Activated naive CD4-positive, alpha-beta T cell treated with anti-CD3 and anti-CD28 coated beads, Interleukin-2, amount 10 ng/mL, durations not matched to agents 7 days and 5 days (primary cell): Measurements from ENCODE around the gene MAML3.

Source experiments
- CTCF ChIA-PET: fragments of 350-600 bp; sonication (Branson Sonifier 250); formaldehyde crosslinking; loops from one replicate; lab custom pipeline; 2021; ENCODE audit warnings: antibody characterized with exemption; lab: Charles Lee
- DNase-seq: peaks from one replicate; pipeline ENCODE4 v3.0.0-alpha.2; 2020
- H3K27ac Mint-ChIP-seq: one replicate; pipeline ENCODE4 v1.8.0; 2021; ENCODE audit warnings: mild to moderate bottlenecking, moderate library complexity, mixed read lengths
- H3K27me3 Mint-ChIP-seq: one replicate; pipeline ENCODE4 v1.8.0; 2021; ENCODE audit warnings: mild to moderate bottlenecking, mixed read lengths
- H3K36me3 Mint-ChIP-seq: one replicate; pipeline ENCODE4 v1.8.0; 2021; ENCODE audit warnings: mixed read lengths
- H3K4me1 Mint-ChIP-seq: one replicate; pipeline ENCODE4 v1.8.0; 2021; ENCODE audit warnings: mixed read lengths
- H3K4me3 Mint-ChIP-seq: one replicate; pipeline ENCODE4 v1.8.0; 2021; ENCODE audit warnings: mild to moderate bottlenecking, moderate library complexity, mixed read lengths
- H3K9me3 Mint-ChIP-seq: one replicate; pipeline ENCODE4 v1.8.0; 2021; ENCODE audit warnings: mixed read lengths

MAML3 gene

DNA sequence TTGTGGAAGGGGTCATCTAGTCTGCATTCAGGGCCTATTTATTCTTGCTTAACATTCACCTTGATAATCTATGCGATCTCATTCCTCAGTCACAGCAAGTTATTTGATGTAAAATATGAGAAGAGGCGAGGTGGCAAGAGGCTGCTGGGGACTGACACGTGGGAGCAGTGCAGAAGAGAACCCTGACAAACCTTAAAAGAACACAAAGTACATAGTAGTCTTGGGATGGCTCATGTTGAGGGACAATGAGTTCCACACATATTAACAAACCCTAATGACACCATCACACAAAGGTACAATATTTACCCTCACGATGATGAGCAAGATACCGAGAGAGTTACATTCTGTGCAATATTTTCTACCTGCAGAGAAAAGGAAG is 57.5 kb downstream of the MAML3 start:
- no peaks in the 10 kb centered on the region for H3K9me3 Mint-ChIP-seq
- CTCF ChIA-PET, result interaction anchor here (1.1 to 1.5 kb wide), 7 partner anchors 14 to 156 kb away, joined by 3 to 11 read pairs (median 4); no protein-coding TSS in a partner anchor
- H3K4me1 Mint-ChIP-seq, result peaks cover 81% of the 10 kb centered on the region
- H3K27ac Mint-ChIP-seq, result peak overlapping the region; percentile 92
- peak overlapping the region; percentile 68 for H3K4me3 Mint-ChIP-seq
- no peak for DNase-seq
- no peaks in the 10 kb centered on the region for H3K27me3 Mint-ChIP-seq
- H3K36me3 Mint-ChIP-seq, result no peaks in the 10 kb centered on the region

DNA sequence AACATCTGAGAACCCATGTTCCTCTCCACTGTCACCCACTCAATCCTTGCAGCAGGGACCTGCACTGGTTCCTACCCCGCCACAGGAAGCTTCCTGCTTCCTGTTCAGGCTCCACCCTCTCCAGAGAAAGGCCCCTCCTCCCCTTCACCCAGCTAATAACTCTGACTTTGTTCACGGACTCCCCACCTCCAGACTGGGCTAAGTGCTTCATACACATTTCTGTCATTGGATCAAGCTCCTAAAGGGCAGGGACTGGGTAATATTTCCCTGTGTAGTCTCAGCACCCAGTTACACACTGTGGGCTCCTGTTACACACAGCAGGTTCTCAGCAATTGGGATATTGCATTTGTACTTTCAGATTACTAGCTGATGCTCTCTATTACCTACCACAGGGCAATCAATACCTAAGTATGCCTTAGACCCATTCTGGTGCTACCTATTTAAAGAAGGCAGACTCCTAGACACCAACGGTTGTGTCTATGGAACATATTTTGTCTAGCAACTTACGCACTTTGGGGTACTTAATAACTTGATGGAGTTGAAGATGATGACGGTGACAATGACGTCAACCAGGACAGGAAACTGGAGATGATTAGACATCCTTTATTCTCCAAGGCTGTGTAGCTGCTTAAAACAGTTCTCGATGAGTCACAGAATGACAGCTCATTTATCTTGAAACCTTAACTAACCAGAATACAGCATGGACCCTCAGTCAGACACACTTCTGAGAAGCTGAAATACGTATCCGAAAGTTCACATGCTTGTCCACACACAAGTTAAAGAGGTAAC is 58.1 kb downstream of the MAML3 start:
- Mint-ChIP-seq H3K27me3 (no peaks in the 10 kb centered on the region), H3K4me1 (peaks cover 84% of the 10 kb centered on the region), H3K36me3 (no peaks in the 10 kb centered on the region), H3K4me3 (peak overlapping the region; percentile 68), H3K9me3 (no peaks in the 10 kb centered on the region), H3K27ac (peak overlapping the region; percentile 92)
- CTCF ChIA-PET, result interaction anchor here (0.7 to 1.5 kb wide), 10 partner anchors 10 to 156 kb away, joined by 3 to 11 read pairs (median 3); no protein-coding TSS in a partner anchor
- DNase-seq, result peak; percentile 71

DNA sequence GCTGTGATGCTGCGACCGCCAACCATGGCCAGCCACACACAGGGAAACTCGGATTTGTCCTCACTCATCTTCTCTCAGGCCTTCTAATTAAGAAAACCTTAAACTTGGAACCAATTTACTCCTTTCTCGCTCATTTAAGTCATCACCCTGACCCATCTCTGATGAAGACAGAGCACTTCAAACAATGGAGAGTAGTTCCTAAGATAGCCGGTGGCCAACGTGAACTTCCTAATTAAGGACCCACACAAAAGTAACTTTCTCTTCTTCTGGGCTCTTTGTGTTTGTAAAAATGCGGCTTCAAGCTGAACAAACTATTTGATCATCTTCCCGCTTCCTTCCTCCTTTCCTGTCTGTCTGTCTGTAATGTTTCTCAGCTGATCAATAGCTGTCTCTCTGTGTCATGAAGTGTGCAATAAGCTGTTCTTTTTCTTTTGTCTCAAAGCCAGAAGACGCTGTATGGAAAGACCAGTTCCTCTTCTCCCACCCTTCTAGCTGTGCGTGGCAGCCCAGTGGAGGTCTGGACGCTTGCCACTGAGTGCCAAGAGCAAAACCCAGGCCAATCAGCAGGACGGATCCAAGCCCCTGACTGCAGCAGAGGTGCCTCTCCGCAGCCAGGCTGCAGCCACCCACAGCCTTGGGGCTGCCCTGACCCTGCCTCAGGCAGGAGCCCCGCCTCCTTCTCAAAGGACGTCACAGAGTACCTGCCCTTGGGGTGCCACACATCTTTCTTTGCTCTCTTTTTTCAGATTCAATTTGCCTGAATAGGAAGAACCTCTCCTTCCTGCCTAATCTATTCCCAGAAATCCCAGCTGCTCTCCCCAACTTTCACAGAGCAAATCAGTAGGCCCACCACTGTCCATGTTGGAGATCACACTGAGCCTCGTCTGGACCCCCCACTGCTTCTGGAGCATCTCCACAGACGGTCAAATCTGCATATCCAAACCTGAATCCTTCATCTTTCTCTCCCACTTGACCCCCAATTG is 59.3 kb downstream of the MAML3 start:
- CTCF ChIA-PET, result interaction anchor here (0.9 to 1.5 kb wide), 5 partner anchors 16 to 157 kb away, joined by 3 to 5 read pairs (median 3); no protein-coding TSS in a partner anchor
- Mint-ChIP-seq H3K4me3 (peak overlapping the region; percentile 68), H3K4me1 (peaks cover 72% of the 10 kb centered on the region), H3K27ac (peak overlapping the region; percentile 92), H3K36me3 (no peaks in the 10 kb centered on the region), H3K9me3 (no peaks in the 10 kb centered on the region), H3K27me3 (no peaks in the 10 kb centered on the region)
- DNase-seq, result peak; percentile 76

DNA sequence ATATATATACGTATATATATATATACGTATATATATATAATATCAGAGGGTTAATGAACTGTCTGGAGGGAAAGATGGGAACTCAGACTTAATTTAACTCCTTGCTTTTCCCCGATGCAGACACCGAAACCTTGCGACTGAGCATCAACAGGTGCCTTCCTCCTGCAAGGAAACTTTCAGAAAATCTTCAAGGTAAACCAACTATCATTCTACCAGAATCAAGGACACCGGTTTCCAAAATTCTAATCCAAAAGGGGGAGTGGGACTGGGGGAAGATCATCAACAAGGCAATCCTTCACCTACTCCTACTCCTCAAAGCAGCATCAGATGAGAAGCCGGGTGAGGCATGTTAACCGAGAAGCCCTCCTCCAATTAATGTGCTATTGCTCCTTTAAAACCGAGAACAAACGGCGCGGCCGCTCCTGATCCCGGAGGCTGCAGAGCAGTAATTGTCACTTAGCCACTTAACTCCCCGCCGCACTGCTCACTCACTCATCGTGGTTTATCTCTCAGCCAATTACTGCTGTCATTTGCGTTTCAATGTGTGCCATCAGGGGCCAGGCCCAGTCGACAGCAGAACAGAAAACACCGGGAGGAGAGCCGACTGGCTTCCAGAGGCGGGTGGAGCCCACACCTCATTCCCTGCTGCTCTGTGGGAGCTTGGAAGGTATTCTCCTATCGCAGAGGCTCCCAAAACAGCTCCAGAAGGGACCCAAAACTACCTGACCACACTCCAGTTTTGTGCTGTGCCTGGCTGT is 61.7 kb downstream of the MAML3 start:
- CTCF ChIA-PET, result interaction anchor here (0.6 kb wide), 1 partner anchor 234 kb away, joined by 4 read pairs; no protein-coding TSS in a partner anchor
- no peaks in the 10 kb centered on the region for H3K9me3 Mint-ChIP-seq

DNA sequence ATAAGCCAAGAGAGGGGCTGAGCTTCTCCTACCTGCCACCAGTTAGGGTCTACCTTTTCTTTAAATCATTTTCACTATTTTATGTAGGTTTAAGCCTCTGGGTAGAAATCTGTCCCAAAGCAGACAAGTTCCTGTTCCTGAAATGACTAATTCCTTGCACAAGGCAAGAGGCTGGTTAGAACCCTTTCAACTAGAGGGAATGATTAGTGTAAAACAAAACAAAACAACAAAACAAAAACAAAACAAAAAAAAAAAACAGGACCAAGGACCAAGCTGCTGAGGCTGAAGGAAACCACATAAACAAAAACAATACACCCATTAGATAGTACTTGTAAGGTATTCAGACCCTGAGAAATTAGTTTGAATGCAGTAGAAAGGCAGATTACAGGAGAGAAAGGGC is 62.7 kb downstream of the MAML3 start:
- H3K27ac Mint-ChIP-seq, result no peak overlapping the region
- H3K9me3 Mint-ChIP-seq, result no peaks in the 10 kb centered on the region
- H3K4me3 Mint-ChIP-seq, result no peak overlapping the region
- CTCF ChIA-PET, result interaction anchor here (0.7 to 1.7 kb wide), 3 partner anchors 161 to 353 kb away, joined by 3 to 5 read pairs (median 4); no protein-coding TSS in a partner anchor
- DNase-seq, result no peak
- peaks cover 43% of the 10 kb centered on the region for H3K4me1 Mint-ChIP-seq
- H3K27me3 Mint-ChIP-seq, result peaks cover 13% of the 10 kb centered on the region
- no peaks in the 10 kb centered on the region for H3K36me3 Mint-ChIP-seq

More for the DNA sequence above, 61.7 kb downstream of the MAML3 start:
- Mint-ChIP-seq H3K27ac (peak overlapping the region; percentile 50), H3K4me1 (peaks cover 52% of the 10 kb centered on the region), H3K36me3 (no peaks in the 10 kb centered on the region), H3K27me3 (peaks cover 7% of the 10 kb centered on the region), H3K4me3 (no peak overlapping the region)
- DNase-seq, result no peak

DNA sequence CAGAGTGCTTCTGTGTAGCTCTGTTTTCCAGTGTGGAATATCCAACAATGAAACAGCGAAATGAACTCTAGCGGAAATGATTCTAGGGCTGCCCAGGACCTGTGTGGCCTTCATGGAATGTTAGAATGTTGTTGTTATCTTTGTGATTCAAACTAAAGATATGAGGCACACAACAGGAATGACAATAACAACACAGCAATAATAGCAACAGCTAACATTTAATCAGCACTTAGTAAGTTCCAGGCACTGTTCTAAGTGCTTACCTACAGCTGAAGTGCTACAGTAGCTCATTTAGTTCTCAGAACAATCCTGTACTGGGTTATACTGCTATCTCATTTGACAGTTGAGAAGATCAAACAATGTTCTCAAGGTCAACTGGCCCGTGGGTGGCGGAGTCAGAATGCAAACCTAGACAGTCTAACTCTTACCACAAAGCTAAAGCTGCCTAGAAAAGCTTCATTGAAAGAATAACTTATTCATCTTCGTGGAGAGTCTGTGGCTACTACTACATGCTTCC is 63.7 kb downstream of the MAML3 start:
- H3K27me3 Mint-ChIP-seq, result peaks cover 18% of the 10 kb centered on the region
- no peak for DNase-seq
- H3K27ac Mint-ChIP-seq, result no peak overlapping the region
- H3K36me3 Mint-ChIP-seq, result no peaks in the 10 kb centered on the region
- CTCF ChIA-PET, result interaction anchor here (1.2 to 1.7 kb wide), 3 partner anchors 41 to 352 kb away, joined by 3 to 4 read pairs (median 3); no protein-coding TSS in a partner anchor
- no peaks in the 10 kb centered on the region for H3K9me3 Mint-ChIP-seq
- H3K4me3 Mint-ChIP-seq, result no peak overlapping the region
- H3K4me1 Mint-ChIP-seq, result peaks cover 32% of the 10 kb centered on the region

DNA sequence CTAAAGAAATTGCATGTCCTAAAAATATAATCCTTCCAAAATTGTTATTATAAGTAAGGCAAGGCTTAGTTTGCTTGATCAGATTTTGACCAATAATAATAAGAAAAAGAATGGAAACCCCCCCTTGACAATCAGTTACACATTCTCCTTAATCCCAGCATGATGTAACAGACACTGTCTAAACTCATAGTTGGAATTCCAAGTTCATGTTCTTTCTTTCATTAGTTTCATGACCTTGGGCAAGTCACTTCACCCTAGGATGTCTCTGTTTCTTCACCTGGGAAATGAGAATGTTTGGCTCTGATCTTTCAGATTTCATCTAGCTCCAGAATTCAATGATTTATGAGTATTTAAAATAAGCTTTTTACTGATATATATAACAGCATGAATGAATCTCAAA is 64.8 kb downstream of the MAML3 start:
- Mint-ChIP-seq H3K36me3 (no peaks in the 10 kb centered on the region), H3K9me3 (no peaks in the 10 kb centered on the region), H3K27me3 (peaks cover 18% of the 10 kb centered on the region), H3K4me3 (no peak overlapping the region), H3K27ac (no peak overlapping the region), H3K4me1 (peaks cover 22% of the 10 kb centered on the region)
- CTCF ChIA-PET, result interaction anchor here (1.3 to 1.4 kb wide), 2 partner anchors 37 to 40 kb away, joined by 3 to 6 read pairs; no protein-coding TSS in a partner anchor
- DNase-seq, result no peak

DNA sequence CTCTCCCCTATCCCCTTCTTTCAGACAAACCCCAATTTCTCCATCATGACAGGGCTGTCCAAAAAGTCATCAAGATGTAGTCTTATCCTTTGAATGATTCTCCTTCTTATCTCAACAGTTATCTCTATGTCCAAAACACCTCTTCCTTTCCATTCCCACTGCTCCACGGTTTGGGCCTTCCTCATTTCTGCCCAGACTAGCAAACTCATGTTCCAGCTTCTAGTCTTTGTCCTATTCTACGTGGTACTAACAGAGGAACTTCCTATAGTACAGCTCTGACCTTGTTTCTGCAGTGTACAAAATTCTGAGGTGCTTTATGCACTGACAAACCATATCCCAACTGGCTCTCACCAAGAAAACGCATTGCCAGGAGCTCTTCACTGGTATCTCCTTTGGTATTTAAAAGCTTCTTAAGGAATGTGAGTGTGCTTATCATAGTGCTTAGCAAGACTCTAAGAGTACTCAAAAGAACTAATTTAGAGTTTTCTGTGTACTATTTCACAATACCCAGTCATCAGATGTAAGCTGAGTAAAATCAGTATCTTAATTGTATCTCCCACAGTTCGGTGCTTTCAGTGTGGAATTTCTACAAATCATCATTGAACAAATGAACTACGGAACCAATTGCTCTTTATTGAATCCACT is 65.5 kb downstream of the MAML3 start:
- Mint-ChIP-seq H3K27ac (no peak overlapping the region), H3K4me1 (peaks cover 14% of the 10 kb centered on the region), H3K36me3 (no peaks in the 10 kb centered on the region), H3K4me3 (no peak overlapping the region), H3K27me3 (peaks cover 18% of the 10 kb centered on the region), H3K9me3 (no peaks in the 10 kb centered on the region)
- CTCF ChIA-PET, result interaction anchor here (1.4 kb wide), 1 partner anchor 36 kb away, joined by 6 read pairs; no protein-coding TSS in a partner anchor
- no peak for DNase-seq

DNA sequence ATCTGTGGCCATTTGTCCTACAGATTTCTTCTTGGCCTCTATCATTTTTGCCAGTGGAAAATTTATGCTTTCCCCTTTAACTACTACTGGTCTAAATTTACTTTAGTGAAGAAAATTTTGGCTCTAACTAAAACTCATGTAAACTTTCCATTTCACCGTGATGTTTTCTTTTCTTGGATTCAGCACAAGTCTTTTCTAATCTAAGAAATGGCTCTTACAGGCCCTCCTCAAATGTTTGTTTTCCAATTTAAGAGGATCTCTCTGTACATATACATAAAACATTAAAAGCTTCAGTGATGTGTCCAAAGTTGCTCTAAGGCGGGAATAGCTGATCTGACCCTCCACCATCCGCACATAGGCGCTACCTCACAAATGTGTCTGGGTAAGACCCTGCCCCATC is 68.1 kb downstream of the MAML3 start:
- CTCF ChIA-PET, result interaction anchor here (1.1 kb wide), 1 partner anchor 31 kb away, joined by 3 read pairs; no protein-coding TSS in a partner anchor
- Mint-ChIP-seq H3K27me3 (peaks cover 25% of the 10 kb centered on the region), H3K27ac (no peak overlapping the region), H3K36me3 (no peaks in the 10 kb centered on the region), H3K4me3 (no peak overlapping the region), H3K9me3 (no peaks in the 10 kb centered on the region), H3K4me1 (peaks cover 3% of the 10 kb centered on the region)
- DNase-seq, result no peak

DNA sequence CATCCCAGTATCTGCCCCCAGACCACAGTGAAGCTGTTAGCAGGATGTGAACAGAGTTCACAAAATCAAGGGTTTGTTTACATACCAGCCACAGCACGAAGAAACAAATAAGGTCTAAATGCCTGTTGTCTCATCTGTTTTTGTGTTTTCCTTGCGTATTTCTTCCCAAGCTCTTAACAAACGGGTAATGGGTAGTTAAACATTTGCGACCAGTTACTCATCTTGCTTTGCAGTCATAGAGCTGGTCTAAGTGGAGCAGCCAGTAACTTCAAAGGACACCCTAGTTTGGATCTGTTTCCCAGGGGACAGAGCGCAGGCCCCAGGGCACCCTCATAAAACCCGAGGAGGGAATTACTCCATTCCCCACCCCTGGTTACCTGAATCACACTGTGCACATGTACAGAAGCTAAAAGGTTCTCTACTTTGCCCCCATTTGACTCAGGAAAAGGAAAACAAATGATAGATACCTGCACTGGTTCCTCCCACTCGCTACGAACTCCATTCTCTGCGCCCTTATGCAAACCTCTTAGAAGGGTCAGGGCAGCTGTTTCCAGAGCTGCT is 68.8 kb downstream of the MAML3 start:
- CTCF ChIA-PET, result interaction anchor here (1.1 kb wide), 1 partner anchor 31 kb away, joined by 3 read pairs; no protein-coding TSS in a partner anchor
- peaks cover 25% of the 10 kb centered on the region for H3K27me3 Mint-ChIP-seq

DNA sequence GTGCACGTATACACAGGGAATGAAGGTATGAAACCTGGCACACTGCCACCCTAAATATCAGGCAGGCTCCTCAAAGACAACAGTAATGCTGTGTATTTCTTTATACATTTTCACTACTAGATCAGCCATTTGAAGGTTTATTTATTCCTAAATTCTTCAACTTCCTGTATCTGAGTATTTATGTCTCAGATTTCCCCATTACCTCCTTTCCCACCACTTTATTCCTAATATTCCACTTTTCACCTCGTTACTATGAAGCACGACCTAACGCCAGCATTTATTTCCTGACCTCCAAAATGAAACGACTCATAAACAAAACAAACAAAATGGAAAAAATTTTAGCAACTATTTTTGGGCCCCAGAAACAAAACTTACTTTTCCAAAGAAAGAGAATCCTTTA is 69.6 kb downstream of the MAML3 start:
- Mint-ChIP-seq H3K4me3 (no peak overlapping the region), H3K36me3 (peaks cover 2% of the 10 kb centered on the region), H3K27ac (no peak overlapping the region), H3K27me3 (peaks cover 25% of the 10 kb centered on the region), H3K4me1 (peaks cover 6% of the 10 kb centered on the region), H3K9me3 (no peaks in the 10 kb centered on the region)
- no peak for DNase-seq
- CTCF ChIA-PET, result no interaction called here

More for the DNA sequence above, 68.8 kb downstream of the MAML3 start:
- Mint-ChIP-seq H3K4me3 (no peak overlapping the region), H3K36me3 (no peaks in the 10 kb centered on the region), H3K9me3 (no peaks in the 10 kb centered on the region), H3K27ac (no peak overlapping the region), H3K4me1 (peaks cover 3% of the 10 kb centered on the region)
- no peak for DNase-seq

DNA sequence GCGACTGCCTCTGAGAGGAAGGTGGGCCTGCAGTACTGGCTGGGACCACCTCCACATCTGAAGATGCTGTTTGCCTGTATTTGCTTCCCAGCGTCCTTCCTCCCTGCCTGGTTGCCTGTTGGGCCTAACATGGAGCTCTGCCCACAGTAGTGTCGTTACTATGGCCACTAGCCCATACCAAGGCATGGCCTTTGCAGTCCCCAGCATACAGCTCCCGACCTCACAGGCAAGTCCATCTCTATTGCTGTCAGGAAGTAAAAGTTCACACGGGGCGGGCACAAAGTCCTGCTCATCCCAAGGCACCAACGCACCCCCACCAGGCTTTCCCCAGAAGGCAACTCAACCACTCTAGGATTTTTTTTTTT is 71.6 kb downstream of the MAML3 start:
- CTCF ChIA-PET, result interaction anchor here (1.0 kb wide), 1 partner anchor 14 kb away, joined by 3 read pairs; no protein-coding TSS in a partner anchor
- no peak for DNase-seq
- H3K9me3 Mint-ChIP-seq, result no peaks in the 10 kb centered on the region
- no peak overlapping the region for H3K27ac Mint-ChIP-seq
- H3K4me1 Mint-ChIP-seq, result peaks cover 7% of the 10 kb centered on the region
- H3K27me3 Mint-ChIP-seq, result peaks cover 27% of the 10 kb centered on the region
- peaks cover 2% of the 10 kb centered on the region for H3K36me3 Mint-ChIP-seq
- no peak overlapping the region for H3K4me3 Mint-ChIP-seq
